HG03196 (cell line): ENCODE measurements around the gene EID2.

ENCODE experiments used
- ATAC-seq: cut with Tn5 transposase; IDR thresholded peaks from one replicate; pipeline ENCODE4 v1.9.1; 2021; ENCODE audit not compliant: unreplicated experiment

EID2 gene

GRCh38 chr19:39539518-39540332 lies at the start of gene EID2:
Gene EID2, minus strand, starts transcription at chr19:39540161. Its CDS starts 82 bp downstream, at chr19:39540079.
- peak; percentile 77 for ATAC-seq

DNA sequence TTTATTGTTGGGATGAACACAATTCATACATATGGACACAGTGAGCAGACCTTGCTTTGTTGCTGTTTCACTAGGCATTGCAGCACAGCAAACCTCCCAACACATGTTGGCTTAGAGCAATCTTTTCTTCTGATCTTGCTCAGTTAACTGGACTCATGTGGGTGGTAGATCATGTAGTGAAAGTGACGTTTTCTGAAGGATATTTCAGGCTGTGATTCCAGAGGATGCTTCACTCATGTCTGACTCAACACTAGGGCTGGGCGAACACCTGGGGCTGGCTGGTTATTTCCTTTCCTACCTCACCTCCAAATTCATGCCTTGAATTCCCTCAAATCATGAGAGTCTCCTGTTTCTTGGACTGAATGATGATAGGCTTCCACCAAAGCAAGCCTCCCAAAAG lies 48.1 kb upstream of the EID2 start:
- ATAC-seq = no peak

DNA sequence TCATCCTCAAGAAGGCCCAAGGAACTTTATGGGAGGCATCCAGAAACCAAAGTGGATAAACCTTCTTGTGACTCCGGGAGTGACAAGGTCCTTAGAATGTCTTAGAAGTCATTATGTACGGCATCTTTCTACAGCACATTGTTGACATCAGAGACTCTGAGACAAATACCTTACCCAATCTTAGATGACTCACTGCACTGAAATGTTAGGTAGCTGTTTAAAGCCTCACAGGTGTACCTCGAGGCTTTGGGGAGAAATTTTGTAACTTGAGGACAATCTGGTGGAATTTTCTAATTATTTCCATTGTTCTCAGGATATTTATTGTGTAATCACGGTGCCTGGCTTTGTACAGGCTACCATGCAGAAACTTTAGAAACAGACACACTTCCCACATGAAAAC lies 47.5 kb upstream of the EID2 start:
- ATAC-seq = no peak

DNA sequence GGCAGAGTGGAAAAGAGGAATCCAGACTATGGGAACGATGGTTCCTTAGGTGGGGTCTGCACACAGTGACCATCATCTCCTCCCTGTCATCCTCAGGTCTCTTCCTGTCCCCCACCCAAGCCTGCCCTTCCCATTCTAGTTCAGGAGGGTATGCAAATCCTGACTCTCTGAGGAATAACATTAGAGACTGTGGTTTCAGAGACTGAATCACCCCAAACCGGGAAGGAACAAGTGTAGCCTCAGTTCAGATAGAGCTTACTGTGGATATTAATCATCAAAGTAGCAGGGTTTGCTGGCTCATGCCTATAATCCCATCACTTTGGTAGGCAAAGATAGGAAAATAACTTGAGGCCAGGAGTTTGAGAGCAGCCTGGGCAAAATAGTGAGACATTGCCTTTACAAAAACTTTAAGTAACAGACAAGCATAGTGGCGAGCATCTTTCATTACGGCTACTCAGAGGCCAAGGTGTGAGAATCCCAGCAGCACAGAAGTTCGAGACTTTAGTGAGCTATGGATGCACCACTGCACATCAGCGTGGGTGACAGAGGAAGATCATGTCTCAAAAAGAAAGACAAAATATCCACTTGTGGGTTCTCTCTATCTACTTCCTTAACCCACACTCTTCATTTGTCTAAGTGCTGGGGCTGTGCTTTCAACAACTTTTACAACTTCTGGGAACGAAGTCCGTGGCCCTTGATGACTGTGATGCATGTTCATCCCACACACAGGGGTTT lies 43.1 kb upstream of the EID2 start:
- ATAC-seq = no peak

- ATAC-seq = no peak
Measured at GRCh38 chr19:39582442-39582841, 42.5 kb upstream of the EID2 start.

- no peak for ATAC-seq
Measured at GRCh38 chr19:39568604-39569003, 28.6 kb upstream of the EID2 start.

DNA sequence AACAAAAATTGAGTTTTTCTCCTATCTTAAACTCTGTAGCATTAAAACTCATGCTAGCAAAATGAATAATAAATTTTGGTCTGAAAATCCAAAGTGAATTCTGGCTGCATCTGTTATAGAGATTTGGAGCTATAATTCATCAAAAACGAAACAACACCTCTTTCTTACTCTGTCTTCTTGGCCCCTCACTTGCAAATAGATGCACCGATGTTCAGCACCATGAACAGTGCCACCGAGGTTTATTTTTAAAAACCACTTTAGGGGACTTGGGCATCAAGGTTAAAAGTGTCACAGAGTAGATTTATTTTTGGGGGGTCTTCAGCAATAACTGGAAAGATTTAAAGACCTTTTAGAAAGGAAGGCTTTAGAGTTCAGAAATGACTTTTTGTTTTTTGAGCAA lies 26.1 kb upstream of the EID2 start:
- no peak for ATAC-seq

- no peak for ATAC-seq
Measured at GRCh38 chr19:39563408-39563807, 23.4 kb upstream of the EID2 start.

- ATAC-seq = no peak
Measured at GRCh38 chr19:39558624-39559117, 18.7 kb upstream of the EID2 start.

DNA sequence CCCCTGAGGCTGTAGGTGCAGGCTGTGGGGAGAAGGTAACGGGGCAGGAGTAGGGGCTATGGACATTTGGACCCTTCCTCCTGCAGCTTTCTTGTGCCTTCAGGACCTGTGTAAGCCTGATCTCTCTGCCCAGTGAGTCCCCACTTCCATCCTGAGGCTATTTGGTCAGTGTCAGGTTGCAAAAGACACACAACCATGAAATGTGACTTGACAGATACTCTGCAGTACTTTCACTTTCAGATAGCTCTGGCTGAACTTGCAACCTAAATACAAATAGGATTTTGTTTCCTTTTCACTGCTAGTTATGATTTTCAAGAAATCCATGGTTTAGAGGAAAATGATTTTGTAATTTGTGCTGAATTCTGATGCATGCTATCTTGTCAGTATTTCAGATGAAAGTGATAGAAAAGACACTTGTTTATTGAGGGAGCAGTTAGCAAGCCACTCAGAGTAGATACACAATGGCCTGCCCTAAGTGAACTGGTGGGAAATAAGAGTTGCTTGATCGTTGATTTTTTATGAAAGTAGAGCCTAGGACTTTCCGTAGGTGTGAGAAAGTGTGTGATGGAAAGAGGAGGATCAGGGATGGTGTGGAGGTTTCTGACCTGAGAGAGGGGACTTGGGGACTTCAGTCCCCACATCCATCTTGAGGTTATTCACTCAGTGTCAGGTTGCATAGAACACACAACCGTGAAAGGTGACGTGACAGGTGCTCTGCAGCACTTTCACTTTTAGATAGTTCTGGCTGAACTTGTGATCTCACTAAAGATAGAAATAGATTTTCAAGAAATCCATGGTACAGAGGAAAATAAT lies 18.1 kb upstream of the EID2 start:
- ATAC-seq = peak; percentile 55

- no peak for ATAC-seq
Measured at GRCh38 chr19:39555883-39556282, 15.9 kb upstream of the EID2 start.

- no peak for ATAC-seq
Measured at GRCh38 chr19:39554701-39555311, 14.8 kb upstream of the EID2 start.

- ATAC-seq = no peak
Measured at GRCh38 chr19:39553082-39553652, 13.2 kb upstream of the EID2 start.

- ATAC-seq = no peak
Measured at GRCh38 chr19:39550197-39550596, 10.2 kb upstream of the EID2 start.

DNA sequence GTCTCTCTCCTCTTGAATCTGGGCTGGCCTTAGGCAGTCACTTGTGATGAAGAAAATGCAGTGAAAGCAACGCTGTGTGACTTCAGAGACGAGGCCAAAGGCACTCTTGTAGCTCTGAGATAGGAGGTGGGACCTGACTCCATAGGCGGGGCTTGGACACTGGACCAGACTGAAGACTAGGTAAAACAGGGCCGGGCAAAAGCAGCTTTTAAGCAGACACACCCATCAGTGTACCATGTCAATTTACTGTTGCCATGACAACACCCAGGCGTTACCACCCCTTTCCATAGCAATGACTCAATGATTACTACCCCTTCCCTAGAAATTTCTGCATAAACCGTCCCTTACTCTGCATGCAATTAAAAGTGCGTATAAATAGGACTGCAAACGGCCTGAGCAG lies 6.6 kb upstream of the EID2 start:
- ATAC-seq = no peak

GRCh38 chr19:39544911-39545310 lies 5.0 kb upstream of the EID2 start:
- no peak for ATAC-seq

- ATAC-seq = no peak
Measured at GRCh38 chr19:39544226-39544903, 4.4 kb upstream of the EID2 start.

DNA sequence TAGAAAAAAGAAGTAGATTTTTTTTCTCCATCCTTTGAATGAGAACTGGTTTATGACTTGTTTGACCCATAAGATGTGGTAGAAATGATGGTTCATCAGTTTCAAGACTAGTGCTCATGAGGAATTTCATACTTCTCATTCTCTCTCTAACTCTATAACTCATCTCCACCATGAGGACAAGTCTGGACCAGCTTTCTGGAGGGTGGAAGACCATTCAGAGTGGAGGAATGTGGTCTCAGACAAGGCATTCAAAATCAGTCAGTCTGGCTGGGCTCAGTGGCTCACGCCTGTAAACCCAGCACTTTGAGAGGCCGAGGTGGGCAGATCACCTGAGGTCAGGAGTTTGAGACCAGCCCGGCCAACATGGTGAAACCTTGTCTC lies 3.5 kb upstream of the EID2 start:
- ATAC-seq = no peak

GRCh38 chr19:39542206-39542605 lies 2.2 kb upstream of the EID2 start:
- ATAC-seq = no peak

DNA sequence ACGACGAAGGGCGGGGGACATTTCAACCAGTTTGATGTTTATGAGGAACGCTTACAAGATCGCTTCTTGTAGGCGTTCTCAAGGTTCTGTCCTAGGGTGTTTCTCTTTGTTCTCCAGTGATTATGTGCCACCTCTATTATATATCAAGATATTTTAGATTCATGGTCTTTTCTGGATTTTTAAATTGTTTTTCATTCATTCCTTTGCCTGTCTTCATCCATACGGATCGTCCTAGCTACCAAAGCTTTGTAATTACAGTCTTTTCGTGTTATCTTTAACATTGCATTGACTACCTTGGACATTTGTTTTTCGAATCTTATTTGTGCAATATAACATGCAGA lies 342 bp upstream of the EID2 start:
- no peak for ATAC-seq
